ENCODE measurements around the gene ERICH2.

Gene ERICH2

DNA sequence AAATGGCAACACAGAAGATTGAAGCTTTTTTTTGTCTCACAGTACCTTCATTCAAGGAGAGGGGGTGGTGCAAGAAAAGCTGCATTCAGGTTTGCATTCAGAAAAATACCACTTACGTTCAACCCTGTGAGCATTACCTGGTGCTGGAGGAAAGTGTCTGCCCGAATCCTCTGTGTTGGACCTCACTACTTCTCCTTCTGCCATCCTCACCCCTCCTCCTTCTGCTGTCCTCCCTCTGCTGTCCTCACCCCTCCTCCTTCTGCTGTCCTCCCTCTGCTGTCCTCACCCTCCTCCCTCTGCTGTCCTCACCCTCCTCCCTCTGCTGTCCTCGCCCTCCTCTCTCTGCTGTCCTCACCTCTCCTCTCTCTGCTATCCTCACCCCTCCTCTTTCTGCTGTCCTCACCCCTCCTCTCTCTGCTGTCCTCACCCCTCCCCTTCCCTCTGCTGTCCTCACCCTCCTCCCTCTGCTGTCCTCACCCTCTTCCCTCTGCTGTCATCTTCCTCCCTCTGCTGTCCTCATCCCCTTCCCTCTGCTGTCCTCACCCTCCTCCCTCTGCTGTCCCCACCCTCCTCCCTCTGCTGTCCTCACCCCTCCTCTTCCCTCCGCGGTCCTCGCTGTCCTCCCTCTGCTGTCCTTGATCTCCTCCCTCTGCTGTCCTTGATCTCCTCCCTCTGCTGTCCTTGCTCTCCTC lies 57.8 kb downstream of the ERICH2 start:
- no peak overlapping the region for H3K4me3 ChIP-seq (replicated peaks; ENCODE audit: low read depth, low read length)
- TF ChIP-seq, protein P1, sequence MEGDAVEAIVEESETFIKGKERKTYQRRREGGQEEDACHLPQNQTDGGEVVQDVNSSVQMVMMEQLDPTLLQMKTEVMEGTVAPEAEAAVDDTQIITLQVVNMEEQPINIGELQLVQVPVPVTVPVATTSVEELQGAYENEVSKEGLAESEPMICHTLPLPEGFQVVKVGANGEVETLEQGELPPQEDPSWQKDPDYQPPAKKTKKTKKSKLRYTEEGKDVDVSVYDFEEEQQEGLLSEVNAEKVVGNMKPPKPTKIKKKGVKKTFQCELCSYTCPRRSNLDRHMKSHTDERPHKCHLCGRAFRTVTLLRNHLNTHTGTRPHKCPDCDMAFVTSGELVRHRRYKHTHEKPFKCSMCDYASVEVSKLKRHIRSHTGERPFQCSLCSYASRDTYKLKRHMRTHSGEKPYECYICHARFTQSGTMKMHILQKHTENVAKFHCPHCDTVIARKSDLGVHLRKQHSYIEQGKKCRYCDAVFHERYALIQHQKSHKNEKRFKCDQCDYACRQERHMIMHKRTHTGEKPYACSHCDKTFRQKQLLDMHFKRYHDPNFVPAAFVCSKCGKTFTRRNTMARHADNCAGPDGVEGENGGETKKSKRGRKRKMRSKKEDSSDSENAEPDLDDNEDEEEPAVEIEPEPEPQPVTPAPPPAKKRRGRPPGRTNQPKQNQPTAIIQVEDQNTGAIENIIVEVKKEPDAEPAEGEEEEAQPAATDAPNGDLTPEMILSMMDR (IDR thresholded peaks at IDR 0.05; ENCODE audit: low read depth, low read length, missing control alignments): no peak
- no peak for DNase-seq (ENCODE audit: extremely low read depth, low read depth)

- TF ChIP-seq, protein P1 (IDR thresholded peaks at IDR 0.05; ENCODE audit: low read depth, low read length, missing control alignments): no peak
- no peak for DNase-seq (ENCODE audit: extremely low read depth, low read depth)
- H3K4me3 ChIP-seq (replicated peaks; ENCODE audit: low read depth, low read length): no peak overlapping the region
Measured at GRCh38 chr2:170828533-170828916, 58.3 kb downstream of the ERICH2 start.

DNA sequence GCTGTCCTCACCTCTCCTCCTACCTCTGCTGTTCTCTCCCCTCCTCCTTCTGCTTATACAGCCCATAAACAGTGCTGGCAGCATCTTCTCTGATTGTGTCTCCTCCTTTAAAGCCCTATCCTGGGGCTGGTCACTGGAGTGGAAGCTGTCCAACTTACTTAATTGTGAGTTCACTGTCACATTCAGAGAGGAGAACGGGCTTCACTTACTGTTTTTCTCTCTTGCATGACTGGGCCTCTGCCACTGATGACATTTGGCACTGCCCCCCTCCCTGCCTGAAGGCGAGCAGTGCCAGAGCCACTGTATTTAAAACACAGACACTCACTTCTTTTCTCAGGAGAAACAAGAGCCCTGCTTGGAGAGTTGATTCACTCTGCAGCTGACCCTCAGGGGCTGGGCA lies 58.9 kb downstream of the ERICH2 start:
- DNase-seq (ENCODE audit: extremely low read depth, low read depth): no peak
- TF ChIP-seq, protein P1 (IDR thresholded peaks at IDR 0.05; ENCODE audit: low read depth, low read length, missing control alignments): no peak
- H3K4me3 ChIP-seq (replicated peaks; ENCODE audit: low read depth, low read length): no peak overlapping the region

DNA sequence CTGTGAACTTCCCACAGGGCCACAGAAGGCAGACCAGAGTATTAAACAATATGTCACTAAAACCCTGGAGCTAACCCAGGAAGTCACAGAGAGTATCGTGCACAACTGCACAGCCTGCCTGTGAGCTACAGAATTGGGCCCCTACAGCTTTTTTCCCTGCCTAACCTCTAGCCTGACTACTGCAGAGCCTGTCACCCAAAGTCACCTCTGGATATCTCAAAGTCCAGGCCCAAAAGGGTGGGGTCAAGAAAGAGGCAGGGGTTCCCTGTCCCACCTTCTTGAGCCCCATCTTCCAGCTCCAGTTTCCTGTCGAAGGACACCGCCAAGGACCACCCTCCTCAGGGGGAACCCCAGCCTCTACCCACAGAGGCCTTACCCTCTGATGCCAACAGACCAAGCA lies 60.0 kb downstream of the ERICH2 start:
- H3K4me3 ChIP-seq (replicated peaks; ENCODE audit: low read depth, low read length): no peak overlapping the region
- TF ChIP-seq, protein P1 (IDR thresholded peaks at IDR 0.05; ENCODE audit: low read depth, low read length, missing control alignments): no peak

DNA sequence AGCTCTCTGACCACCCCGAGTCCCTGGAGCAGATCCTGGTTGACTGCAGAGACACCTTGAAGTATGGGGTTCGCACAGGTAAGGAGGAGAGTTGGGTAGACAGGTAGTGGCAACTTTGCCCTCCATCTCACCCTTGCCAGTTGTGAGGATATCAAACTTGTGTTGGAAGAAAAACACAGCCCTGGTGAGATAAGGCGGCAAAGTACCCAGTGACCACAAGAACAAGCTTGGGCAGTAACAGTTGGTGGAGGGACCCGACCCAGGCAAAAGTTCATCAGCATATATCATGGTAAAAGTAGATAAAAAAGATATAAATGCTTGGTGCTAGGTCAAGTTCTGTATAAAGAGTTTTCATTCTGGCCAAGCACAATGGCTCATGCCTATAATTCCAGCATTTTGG lies 60.9 kb downstream of the ERICH2 start:
- TF ChIP-seq, protein P1 (IDR thresholded peaks at IDR 0.05; ENCODE audit: low read depth, low read length, missing control alignments): no peak
- no peak for DNase-seq (ENCODE audit: extremely low read depth, low read depth)
- H3K4me3 ChIP-seq (replicated peaks; ENCODE audit: low read depth, low read length): no peak overlapping the region

More for the DNA sequence above, 60.0 kb downstream of the ERICH2 start:
- DNase-seq (ENCODE audit: extremely low read depth, low read depth): no peak

DNA sequence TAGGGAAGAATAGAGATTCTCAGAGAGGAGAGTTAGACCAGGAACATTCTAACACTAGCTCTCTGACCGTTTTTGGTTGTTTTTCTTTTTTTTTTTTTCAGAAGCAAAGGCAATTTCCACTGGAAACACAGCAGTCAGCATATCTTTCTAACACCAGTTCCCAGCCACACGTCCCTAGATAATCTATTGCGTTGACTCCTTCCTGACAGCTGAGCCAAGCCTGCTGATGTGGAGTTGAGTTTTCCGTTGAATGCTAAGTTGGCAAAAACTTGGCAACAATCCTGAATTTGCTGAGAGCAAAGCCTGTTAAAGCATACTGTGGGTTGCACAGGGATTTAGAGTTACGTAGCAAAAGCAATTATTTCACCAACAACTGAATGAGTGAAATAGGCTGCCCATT lies 65.8 kb downstream of the ERICH2 start:
- TF ChIP-seq, protein P1 (IDR thresholded peaks at IDR 0.05; ENCODE audit: low read depth, low read length, missing control alignments): no peak
- H3K4me3 ChIP-seq (replicated peaks; ENCODE audit: low read depth, low read length): no peak overlapping the region
- no peak for DNase-seq (ENCODE audit: extremely low read depth, low read depth)

GRCh38 chr2:170840717-170841210 lies 70.6 kb downstream of the ERICH2 start:
- no peak for DNase-seq (ENCODE audit: extremely low read depth, low read depth)
- TF ChIP-seq, protein P1 (IDR thresholded peaks at IDR 0.05; ENCODE audit: low read depth, low read length, missing control alignments): no peak
- H3K4me3 ChIP-seq (replicated peaks; ENCODE audit: low read depth, low read length): no peak overlapping the region

Measured in HFF-Myc (cell line).